IMR-90 (cell line): Measurements from ENCODE around the gene LIMS2. TPM values are rescaled to one million over a fixed set of nuclear protein-coding genes. Genes with fewer than 3 reads are reported as not detected.

ENCODE experiments used
- ATAC-seq: fragments of 200-7000 bp; cut with Tn5 transposase; 2 replicates; pipeline ENCODE4 v1.9.1; 2020; ENCODE audit warnings: low read depth, mild to moderate bottlenecking, moderate library complexity
- BruUV-seq: library from RNA; stranded (reverse); fragments of 400-500 nt; replicated peaks from 2 replicates; lab custom pipeline; 2021; lab: Mats Ljungman, UMichigan
- CTCF ChIA-PET: fragments of 300-600 bp; formaldehyde crosslinking; extraction: SDS; loops from one replicate; lab custom pipeline; 2021; ENCODE audit warnings: antibody characterized with exemption; lab: Yijun Ruan, JAX
- POLR2A ChIA-PET: fragments of 300-600 bp; sonication (Branson Sonifier 250); formaldehyde crosslinking; loops from one replicate; lab custom pipeline; 2022; ENCODE audit warnings: antibody characterized with exemption; ENCODE audit not compliant: unreplicated experiment; lab: Charles Lee
- DNase-seq: peaks from one replicate; pipeline ENCODE4 v3.0.0; 2013
- H2AFZ ChIP-seq: replicated peaks from 2 replicates; pipeline ENCODE3; 2013; ENCODE audit warnings: low read length, mild to moderate bottlenecking; ENCODE audit not compliant: poor library complexity
- H2AK5ac ChIP-seq: 2 replicates; pipeline ENCODE4 v1.6.1; 2013; ENCODE audit warnings: low read depth, low read length, inconsistent platforms
- H2AK9ac ChIP-seq: replicated peaks from 2 replicates; pipeline ENCODE3; 2013; ENCODE audit warnings: mild to moderate bottlenecking, low read depth, low read length, moderate library complexity; ENCODE audit not compliant: poor library complexity
- H2BK120ac ChIP-seq: 2 replicates; pipeline ENCODE4 v1.6.1; 2013; ENCODE audit warnings: low read depth, low read length, inconsistent platforms
- H2BK15ac ChIP-seq: 3 replicates; pipeline ENCODE4 v1.6.1; 2013; ENCODE audit warnings: low read depth, low read length, inconsistent platforms
- H2BK20ac ChIP-seq: 2 replicates; pipeline ENCODE4 v1.6.1; 2013; ENCODE audit warnings: low read depth, mild to moderate bottlenecking, inconsistent platforms, low read length, moderate library complexity
- H2BK5ac ChIP-seq: 2 replicates; pipeline ENCODE4 v1.6.1; 2013; ENCODE audit warnings: mild to moderate bottlenecking, low read depth, low read length, inconsistent platforms; ENCODE audit not compliant: poor library complexity, severe bottlenecking
- H3K14ac ChIP-seq: replicated peaks from 2 replicates; pipeline ENCODE4 v1.6.1; 2013; ENCODE audit warnings: low read depth, low read length, inconsistent platforms
- H3K18ac ChIP-seq: 2 replicates; pipeline ENCODE4 v1.6.1; 2013; ENCODE audit warnings: low read depth, low read length, control low read depth
- H3K23ac ChIP-seq: 2 replicates; pipeline ENCODE4 v1.6.1; 2013; ENCODE audit warnings: low read depth, low read length, inconsistent platforms
- H3K27ac ChIP-seq: 2 replicates; pipeline ENCODE4 v1.5.1; 2013; ENCODE audit warnings: mild to moderate bottlenecking, control low read depth, low read length; ENCODE audit not compliant: insufficient read depth
- H3K27me3 ChIP-seq: 2 replicates; pipeline ENCODE4 v1.6.1; 2013; ENCODE audit warnings: low read length; ENCODE audit not compliant: control insufficient read depth, insufficient read depth
- H3K36me3 ChIP-seq: 2 replicates; pipeline ENCODE4 v1.6.1; 2013; ENCODE audit warnings: low read length, mixed read lengths; ENCODE audit not compliant: control insufficient read depth, insufficient read depth
- H3K4ac ChIP-seq: 2 replicates; pipeline ENCODE4 v1.6.1; 2013; ENCODE audit warnings: low read depth, low read length, inconsistent platforms
- H3K4me1 ChIP-seq: 2 replicates; pipeline ENCODE4 v1.6.1; 2013; ENCODE audit warnings: low read length, mixed read lengths; ENCODE audit not compliant: control insufficient read depth, insufficient read depth
- H3K4me2 ChIP-seq: 2 replicates; pipeline ENCODE4 v1.6.1; 2013; ENCODE audit warnings: low read depth, mild to moderate bottlenecking, control low read depth, low read length, moderate library complexity
- H3K4me3 ChIP-seq: 2 replicates; pipeline ENCODE4 v1.5.1; 2013; ENCODE audit warnings: low read depth, mild to moderate bottlenecking, control low read depth, low read length, moderate library complexity; ENCODE audit not compliant: insufficient read depth
- H3K56ac ChIP-seq: 2 replicates; pipeline ENCODE4 v1.6.1; 2013; ENCODE audit warnings: low read length, inconsistent platforms; ENCODE audit not compliant: insufficient read depth; ENCODE audit errors: extremely low read depth
- H3K79me1 ChIP-seq, 2 experiments: 2 replicates each; pipeline ENCODE4 v1.6.1; 2013; ENCODE audit warnings: low read length in 2 of 2, inconsistent platforms in 1 of 2, low read depth in 1 of 2
- H3K9ac ChIP-seq: 2 replicates; pipeline ENCODE4 v1.6.1; 2013; ENCODE audit warnings: low read depth, low read length, control low read depth
- H3K9me1 ChIP-seq: 2 replicates; pipeline ENCODE4 v1.6.1; 2013; ENCODE audit warnings: low read length, inconsistent platforms; ENCODE audit not compliant: insufficient read depth
- H3K9me3 ChIP-seq: 2 replicates; pipeline ENCODE4 v1.6.1; 2013; ENCODE audit warnings: low read length; ENCODE audit not compliant: control insufficient read depth, insufficient read depth
- H4K20me1 ChIP-seq: 2 replicates; pipeline ENCODE4 v1.6.1; 2013; ENCODE audit warnings: low read length, inconsistent platforms; ENCODE audit not compliant: insufficient read depth
- H4K5ac ChIP-seq: 2 replicates; pipeline ENCODE4 v1.6.1; 2013; ENCODE audit warnings: mild to moderate bottlenecking, low read depth, low read length, control low read depth
- H4K8ac ChIP-seq, 2 experiments: 2 replicates each; pipeline ENCODE4 v1.6.1; 2013; ENCODE audit warnings: low read depth in 2 of 2, low read length in 2 of 2, control low read depth in 1 of 2, inconsistent platforms in 1 of 2
- H4K91ac ChIP-seq: 2 replicates; pipeline ENCODE4 v1.6.1; 2013; ENCODE audit warnings: low read depth, low read length, inconsistent platforms; ENCODE audit not compliant: insufficient read depth
- BHLHE40 ChIP-seq: fragments of 150-350 bp; IDR thresholded peaks from 2 replicates; pipeline ENCODE4 v1.6.1; 2016; ENCODE audit warnings: mild to moderate bottlenecking, low read depth, low read length
- CEBPB ChIP-seq: IDR thresholded peaks from 2 replicates; pipeline ENCODE4 v1.6.1; 2012; ENCODE audit warnings: low read depth, low read length, improper control_type of control experiment
- CHD1 ChIP-seq: IDR thresholded peaks from 2 replicates; pipeline ENCODE4 v1.6.1; 2012; ENCODE audit warnings: low read depth, low read length, improper control_type of control experiment
- CTCF ChIP-seq: conservative IDR thresholded peaks from 2 replicates; pipeline ENCODE4 v1.5.1; 2012; ENCODE audit warnings: mild to moderate bottlenecking, low read depth, low read length, improper control_type of control experiment
- ELK1 ChIP-seq: fragments of 150-350 bp; IDR thresholded peaks from 2 replicates; pipeline ENCODE4 v1.6.1; 2016; ENCODE audit warnings: low read depth, mild to moderate bottlenecking, low read length, moderate library complexity, borderline replicate concordance
- MXI1 ChIP-seq: IDR thresholded peaks from 2 replicates; pipeline ENCODE4 v1.6.1; 2012; ENCODE audit warnings: low read depth, mild to moderate bottlenecking, low read length, moderate library complexity, borderline replicate concordance
- NFE2L2 ChIP-seq: fragments of 150-350 bp; IDR thresholded peaks from 2 replicates; pipeline ENCODE4 v1.6.1; 2016; ENCODE audit warnings: low read depth, mild to moderate bottlenecking, low read length
- RAD21 ChIP-seq: IDR thresholded peaks from 2 replicates; pipeline ENCODE4 v1.6.1; 2012; ENCODE audit warnings: low read length, improper control_type of control experiment
- USF2 ChIP-seq: fragments of 150-350 bp; IDR thresholded peaks from 2 replicates; pipeline ENCODE4 v1.6.1; 2017; ENCODE audit warnings: mild to moderate bottlenecking, antibody characterized with exemption, low read length, low read depth
- WGBS, 2 experiments: methylation state at CpG; one replicate each; pipeline versions ENCODE4 v1.1.5 to v1.1.7; 2013; ENCODE audit warnings: missing lambda C conversion rate in 2 of 2; ENCODE audit not compliant: insufficient read length in 1 of 2; ENCODE audit errors: extremely low coverage in 2 of 2; 5-methylcytosine and 5-hydroxymethylcytosine counted together
- dilution Hi-C: fragments of 300-500 bp; cut with HindIII; formaldehyde crosslinking; loops from one replicate; pipeline ENCODE4 v1.14.3; 2018; ENCODE audit warnings: low sequenced_read_pairs; ENCODE audit not compliant: unreplicated experiment
- in situ Hi-C: fragments of 300-500 bp; cut with MboI; formaldehyde crosslinking; loops from 3 replicates; pipeline ENCODE4 v1.14.3; 2019; ENCODE audit warnings: low sequenced_read_pairs, inconsistent platforms, mixed read lengths
- intact Hi-C: fragments of 100-400 bp; cut with micrococcal nuclease; formaldehyde crosslinking; loops from 2 replicates; pipeline ENCODE4 v1.10.0; 2022
- polyA plus RNA-seq, 3 experiments: library from polyadenylated mRNA; depleted of rRNA; stranded (reverse); fragments of >200 nt; gene quantifications; 2 replicates each; pipeline ENCODE4 v1.2.3, GENCODE V29; 2012; ENCODE audit warnings: low replicate concordance in 1 of 3
- total RNA-seq: library from RNA; depleted of rRNA; stranded (reverse); fragments of >200 nt; gene quantifications from 2 replicates; pipeline ENCODE4 v1.2.3, GENCODE V29; 2012

The LIMS2 gene
- total and polyA plus RNA-seq, 2 of the 4 experiments (the other 2 are of a cell fraction): 1.3 to 18.8 TPM

GRCh38 chr2:127590386-127591190, 84.7 kb downstream of the LIMS2 start:
- TF ChIP-seq MXI1 (no peak), CTCF (no peak), CEBPB (no peak), CHD1 (no peak), USF2 (no peak), BHLHE40 (no peak), NFE2L2 (no peak), ELK1 (no peak), RAD21 (no peak)
- Histone ChIP-seq H3K79me1 (no peaks in the 10 kb centered on the region), H2AK9ac (no peak overlapping the region), H4K8ac (no peak overlapping the region), H3K14ac (no peak overlapping the region), H3K27ac (no peak overlapping the region), H3K4ac (no peak overlapping the region), H3K9me3 (no peaks in the 10 kb centered on the region), H2BK20ac (no peak overlapping the region), H4K91ac (no peak overlapping the region), H3K4me2 (no peak overlapping the region), H3K4me1 (no peaks in the 10 kb centered on the region), H3K36me3 (no peaks in the 10 kb centered on the region), H3K56ac (no peak overlapping the region), H2BK120ac (no peak overlapping the region), H2AFZ (no peak overlapping the region), H3K23ac (no peak overlapping the region), H2BK15ac (no peak overlapping the region), H3K27me3 (peaks cover 10% of the 10 kb centered on the region), H2BK5ac (no peak overlapping the region), H3K9ac (no peak overlapping the region), H4K5ac (no peak overlapping the region), H4K20me1 (no peaks in the 10 kb centered on the region), H3K18ac (no peak overlapping the region), H2AK5ac (no peak overlapping the region), H3K4me3 (no peak overlapping the region), H3K9me1 (no peaks in the 10 kb centered on the region)
- no peak for ATAC-seq
- intact Hi-C loops: loop anchor here (1.0 kb wide), 2 partner anchors 59 to 105 kb away; no protein-coding TSS in a partner anchor
- ChIA-PET CTCF (interaction anchor here (0.6 to 2.1 kb wide), 10 partner anchors 11 to 411 kb away, joined by 3 to 15 read pairs (median 5); partner anchors contain the start of gene LIMS2), POLR2A (no interaction called here)
- no peak for DNase-seq
- BruUV-seq: no TSS peak
- in situ Hi-C loops: no loop called here
- dilution Hi-C loops: no loop called here
- no CpG with 5 or more reads among the region's 8 CpGs for WGBS, 2 experiments
